ENCODE measurements around the gene CAPG.

CAPG gene

GRCh38 chr2:85413592-85414420, 3.6 kb upstream of the CAPG start:
- TF ChIP-seq CTCF (IDR thresholded peaks at IDR 0.05; ENCODE audit: low read depth, low read length): no peak
- peaks cover 3% of the 10 kb centered on the region; the same call in 1 of the 2 replicates for H3K4me1 ChIP-seq

GRCh38 chr2:85411405-85411748, 1.2 kb upstream of the CAPG start:
- Histone ChIP-seq H3K9me3 (no peaks in the 10 kb centered on the region), H3K4me1 (no peaks in the 10 kb centered on the region), H3K36me3 (no peaks in the 10 kb centered on the region), H3K27me3 (no peaks in the 10 kb centered on the region), H3K4me3 (ENCODE audit: low read depth, low read length) (no peak overlapping the region)
- no peak for DNase-seq
- no peak for TF ChIP-seq CTCF (IDR thresholded peaks at IDR 0.05; ENCODE audit: low read depth, low read length)

More at GRCh38 chr2:85413592-85414420, 3.6 kb upstream of the CAPG start:
- Histone ChIP-seq H3K9me3 (no peaks in the 10 kb centered on the region), H3K27me3 (no peaks in the 10 kb centered on the region), H3K36me3 (no peaks in the 10 kb centered on the region), H3K4me3 (ENCODE audit: low read depth, low read length) (no peak overlapping the region)
- no peak for DNase-seq

GRCh38 chr2:85410584-85411404, 628 bp upstream of the CAPG start:
- no peak for DNase-seq
- Histone ChIP-seq H3K9me3 (no peaks in the 10 kb centered on the region), H3K27me3 (no peaks in the 10 kb centered on the region), H3K4me1 (no peaks in the 10 kb centered on the region), H3K36me3 (no peaks in the 10 kb centered on the region), H3K4me3 (ENCODE audit: low read depth, low read length) (no peak overlapping the region)
- TF ChIP-seq CTCF (IDR thresholded peaks at IDR 0.05; ENCODE audit: low read depth, low read length): no peak

GRCh38 chr2:85405201-85406059, 4.7 kb downstream of the CAPG start:
- H3K4me3 ChIP-seq (ENCODE audit: low read depth, low read length): no peak overlapping the region
- TF ChIP-seq CTCF (IDR thresholded peaks at IDR 0.05; ENCODE audit: low read depth, low read length): no peak
- H3K27me3 ChIP-seq: no peaks in the 10 kb centered on the region
- no peaks in the 10 kb centered on the region for H3K9me3 ChIP-seq
- no peaks in the 10 kb centered on the region for H3K4me1 ChIP-seq
- no peak for DNase-seq
- H3K36me3 ChIP-seq: no peaks in the 10 kb centered on the region

GRCh38 chr2:85401844-85402243, 8.3 kb downstream of the CAPG start:
- Histone ChIP-seq H3K4me3 (ENCODE audit: low read depth, low read length) (no peak overlapping the region), H3K4me1 (no peaks in the 10 kb centered on the region), H3K36me3 (no peaks in the 10 kb centered on the region), H3K27me3 (no peaks in the 10 kb centered on the region), H3K9me3 (no peaks in the 10 kb centered on the region)
- no peak for TF ChIP-seq CTCF (IDR thresholded peaks at IDR 0.05; ENCODE audit: low read depth, low read length)
- DNase-seq: no peak

All from BE2C (cell line).